ENCODE results near the gene FMNL2. TPM values are rescaled to one million over a fixed set of nuclear protein-coding genes. Genes with fewer than 3 reads are reported as not detected.

Gene FMNL2
- 38.0 and 38.2 TPM in 2 replicates for total RNA-seq (2022)
- Bru-seq, nascent RNA: percentile 89 among the genes with signal in this experiment
- percentile 87 among the genes with signal in this experiment for BruChase-seq, experiment 1, labeled RNA remaining after a 2-hour chase
- BruChase-seq, experiment 2, labeled RNA remaining after a 6-hour chase: percentile 82 among the genes with signal in this experiment
- long read RNA-seq, full-length matches to known transcripts: 1 of 19 reads
- long read RNA-seq, partial matches to known transcripts: 9 of 19 reads
- long read RNA-seq, other reads (novel, unspliced or antisense): 9 of 19 reads

GRCh38 chr2:152335016-152335725, at the start of gene FMNL2:
Gene FMNL2 (plus strand): TSS chr2:152335174.
- TF ChIP-seq, protein P1, sequence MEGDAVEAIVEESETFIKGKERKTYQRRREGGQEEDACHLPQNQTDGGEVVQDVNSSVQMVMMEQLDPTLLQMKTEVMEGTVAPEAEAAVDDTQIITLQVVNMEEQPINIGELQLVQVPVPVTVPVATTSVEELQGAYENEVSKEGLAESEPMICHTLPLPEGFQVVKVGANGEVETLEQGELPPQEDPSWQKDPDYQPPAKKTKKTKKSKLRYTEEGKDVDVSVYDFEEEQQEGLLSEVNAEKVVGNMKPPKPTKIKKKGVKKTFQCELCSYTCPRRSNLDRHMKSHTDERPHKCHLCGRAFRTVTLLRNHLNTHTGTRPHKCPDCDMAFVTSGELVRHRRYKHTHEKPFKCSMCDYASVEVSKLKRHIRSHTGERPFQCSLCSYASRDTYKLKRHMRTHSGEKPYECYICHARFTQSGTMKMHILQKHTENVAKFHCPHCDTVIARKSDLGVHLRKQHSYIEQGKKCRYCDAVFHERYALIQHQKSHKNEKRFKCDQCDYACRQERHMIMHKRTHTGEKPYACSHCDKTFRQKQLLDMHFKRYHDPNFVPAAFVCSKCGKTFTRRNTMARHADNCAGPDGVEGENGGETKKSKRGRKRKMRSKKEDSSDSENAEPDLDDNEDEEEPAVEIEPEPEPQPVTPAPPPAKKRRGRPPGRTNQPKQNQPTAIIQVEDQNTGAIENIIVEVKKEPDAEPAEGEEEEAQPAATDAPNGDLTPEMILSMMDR (IDR thresholded peaks at IDR 0.05; ENCODE audit: insufficient read depth in 1 of 2, low read depth in 1 of 2, low read length in 1 of 2, severe bottlenecking in 1 of 2, unreplicated experiment in 1 of 2): no peak
- peak; percentile 89 to 94 for DNase-seq
- Histone ChIP-seq H3K4me3 (ENCODE audit: low read depth, low read length) (peak within 1 kb of the TSS; percentile 79), H3K36me3 (ENCODE audit: control insufficient read depth, insufficient read depth, low read length) (no peaks in the 10 kb centered on the region), H3K4me1 (peaks cover 12% of the 10 kb centered on the region), H3K27me3 (replicated peaks; ENCODE audit: control insufficient read depth, insufficient read depth, low read length) (no peaks in the 10 kb centered on the region), H3K9me3 (no peaks in the 10 kb centered on the region)
- Mint-ChIP-seq H3K36me3 (ENCODE audit: insufficient read depth, unreplicated experiment) (peaks cover 15% of the 10 kb centered on the region), H3K27me3 (ENCODE audit: insufficient read depth, unreplicated experiment) (no peaks in the 10 kb centered on the region), H3K4me3 (ENCODE audit: unreplicated experiment) (peak within 1 kb of the TSS; percentile 84), H3K9me3 (ENCODE audit: unreplicated experiment) (no peaks in the 10 kb centered on the region), H3K4me1 (ENCODE audit: low read depth, unreplicated experiment) (peaks cover 13% of the 10 kb centered on the region), H3K27ac (ENCODE audit: unreplicated experiment) (peak within 1 kb of the TSS; percentile 76)
- no TSS peak for BruUV-seq (replicated peaks)
- ChIA-PET POLR2A (interaction anchor here (0.6 to 0.7 kb wide), 2 partner anchors 15 to 151 kb away, joined by 3 to 4 read pairs; no protein-coding TSS in a partner anchor), CTCF (interaction anchor here (0.9 kb wide), 1 partner anchor 148 kb away, joined by 3 read pairs; no protein-coding TSS in a partner anchor)
- intact Hi-C loops (cut with micrococcal nuclease; ENCODE audit: unreplicated experiment): loop anchor here (2.0 to 5.0 kb wide), 6 partner anchors 137 to 292 kb away; partner anchors contain the start of gene STAM2

DNA sequence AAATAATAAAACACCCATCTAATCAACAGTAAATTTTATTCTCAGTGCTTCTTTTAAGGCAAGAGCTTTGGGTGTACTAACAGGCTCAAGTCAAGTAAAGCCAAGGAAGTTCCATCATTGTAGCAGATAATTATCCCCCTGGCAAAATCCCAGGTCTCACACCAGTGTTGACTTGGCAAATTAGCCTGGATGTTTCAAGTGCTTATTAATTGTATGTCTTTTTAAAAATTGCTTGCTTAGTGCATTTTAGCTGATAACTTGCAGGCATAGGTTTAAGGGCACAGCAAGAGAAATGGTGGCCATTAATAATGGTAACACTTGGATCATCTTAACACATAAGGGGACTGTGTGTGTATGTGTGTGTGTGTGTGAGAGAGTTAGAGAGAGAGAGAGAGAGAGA, 42.0 kb upstream of the FMNL2 start:
- TF ChIP-seq, protein P1 (IDR thresholded peaks at IDR 0.05; ENCODE audit: insufficient read depth in 1 of 2, low read depth in 1 of 2, low read length in 1 of 2, severe bottlenecking in 1 of 2, unreplicated experiment in 1 of 2): no peak
- no peaks in the 10 kb centered on the region for H3K36me3 ChIP-seq (ENCODE audit: control insufficient read depth, insufficient read depth, low read length)
- intact Hi-C loops (cut with micrococcal nuclease; ENCODE audit: unreplicated experiment): no loop called here
- no peaks in the 10 kb centered on the region; the same call in 1 of the 2 replicates for H3K9me3 ChIP-seq
- Mint-ChIP-seq H3K9me3 (ENCODE audit: unreplicated experiment) (peaks cover 10% of the 10 kb centered on the region), H3K27ac (ENCODE audit: unreplicated experiment) (no peak overlapping the region), H3K27me3 (ENCODE audit: insufficient read depth, unreplicated experiment) (peaks cover 2% of the 10 kb centered on the region), H3K36me3 (ENCODE audit: insufficient read depth, unreplicated experiment) (no peaks in the 10 kb centered on the region), H3K4me3 (ENCODE audit: unreplicated experiment) (no peak overlapping the region), H3K4me1 (ENCODE audit: low read depth, unreplicated experiment) (no peaks in the 10 kb centered on the region)
- ChIA-PET POLR2A (no interaction called here), CTCF (no interaction called here)
- H3K27me3 ChIP-seq (replicated peaks; ENCODE audit: control insufficient read depth, insufficient read depth, low read length): no peaks in the 10 kb centered on the region
- no peaks in the 10 kb centered on the region for H3K4me1 ChIP-seq
- no TSS peak for BruUV-seq (replicated peaks)
- DNase-seq: no peak
- H3K4me3 ChIP-seq (ENCODE audit: low read depth, low read length): no peak overlapping the region

DNA sequence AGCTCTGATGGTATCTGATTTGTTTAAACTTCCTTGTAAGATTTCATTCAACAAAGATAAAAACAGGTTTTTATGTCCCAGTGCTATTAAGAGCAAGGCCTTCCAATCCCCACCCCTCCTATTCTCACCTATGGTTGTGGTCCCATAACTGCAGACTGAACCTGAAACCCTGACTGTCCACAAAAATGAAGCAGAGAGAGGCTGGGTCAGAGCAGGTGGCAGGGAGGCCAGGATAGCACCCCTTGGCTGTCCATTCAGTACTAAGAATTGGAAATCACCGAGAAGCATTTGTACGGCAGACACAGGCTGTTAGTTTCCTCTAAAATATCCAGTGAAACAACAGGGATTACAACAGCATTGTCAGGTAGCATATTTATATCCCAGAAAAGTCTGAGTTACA, 37.3 kb upstream of the FMNL2 start:
- H3K9me3 Mint-ChIP-seq (ENCODE audit: unreplicated experiment): peaks cover 9% of the 10 kb centered on the region
- no peak overlapping the region for H3K27ac Mint-ChIP-seq (ENCODE audit: unreplicated experiment)
- no TSS peak for BruUV-seq (replicated peaks)
- Histone ChIP-seq H3K27me3 (replicated peaks; ENCODE audit: control insufficient read depth, insufficient read depth, low read length) (no peaks in the 10 kb centered on the region), H3K4me1 (no peaks in the 10 kb centered on the region), H3K9me3 (peaks cover 4% of the 10 kb centered on the region; the same call in 1 of the 2 replicates), H3K36me3 (ENCODE audit: control insufficient read depth, insufficient read depth, low read length) (no peaks in the 10 kb centered on the region), H3K4me3 (ENCODE audit: low read depth, low read length) (no peak overlapping the region)
- H3K4me3 Mint-ChIP-seq (ENCODE audit: unreplicated experiment): no peak overlapping the region
- ChIA-PET CTCF (no interaction called here), POLR2A (no interaction called here)
- TF ChIP-seq, protein P1 (IDR thresholded peaks at IDR 0.05; ENCODE audit: insufficient read depth in 1 of 2, low read depth in 1 of 2, low read length in 1 of 2, severe bottlenecking in 1 of 2, unreplicated experiment in 1 of 2): no peak
- H3K4me1 Mint-ChIP-seq (ENCODE audit: low read depth, unreplicated experiment): no peaks in the 10 kb centered on the region
- no peaks in the 10 kb centered on the region for H3K36me3 Mint-ChIP-seq (ENCODE audit: insufficient read depth, unreplicated experiment)
- no peak for DNase-seq
- intact Hi-C loops (cut with micrococcal nuclease; ENCODE audit: unreplicated experiment): no loop called here
- peaks cover 2% of the 10 kb centered on the region for H3K27me3 Mint-ChIP-seq (ENCODE audit: insufficient read depth, unreplicated experiment)
